Gastroesophageal sphincter (tissue), 4 donors: ENCODE data around the gene BID. TPM values are rescaled to one million over a fixed set of nuclear protein-coding genes. Genes with fewer than 3 reads are reported as not detected.

Experiments
- ATAC-seq: fragments of 150-250 bp; one replicate; pipeline ENCODE4 v1.9.1; 2016; ENCODE audit warnings: mild to moderate bottlenecking, moderate library complexity
- H3K27ac ChIP-seq, 4 donors: fragments of 200-600 bp; sonication (generic) in 3 of 4; 1 replicate in 3 of 4; 2 replicates in 1 of 4; pipeline ENCODE4 v1.5.1; 2016 to 2019
- H3K27me3 ChIP-seq: fragments of 200-600 bp; sonication (generic); one replicate; pipeline ENCODE4 v1.5.1; 2019
- H3K36me3 ChIP-seq, 2 donors: fragments of 200-600 bp; sonication (generic); one replicate each; pipeline ENCODE4 v1.5.1; 2019; ENCODE audit warnings: control low read depth in 1 of 2
- H3K4me1 ChIP-seq, 3 donors: fragments of 200-600 bp; sonication (generic); 1 replicate in 2 of 3; 2 replicates in 1 of 3; pipeline ENCODE4 v1.5.1; 2016 to 2019; ENCODE audit warnings: control low read depth in 2 of 3
- H3K4me3 ChIP-seq, 2 donors: fragments of 200-600 bp; sonication (generic); one replicate each; pipeline ENCODE4 v1.5.1; 2019; ENCODE audit warnings: mild to moderate bottlenecking in 1 of 2, moderate library complexity in 1 of 2
- H3K9me3 ChIP-seq, 3 donors: fragments of 200-600 bp; sonication (generic); one replicate each; pipeline ENCODE4 v1.5.1; 2017 to 2019; ENCODE audit warnings: control low read depth in 2 of 3
- EP300 ChIP-seq: sonication (generic); formaldehyde crosslinking; IDR thresholded peaks from one replicate; pipeline ENCODE4 v1.6.1; 2017; ENCODE audit warnings: antibody characterized with exemption, mild to moderate bottlenecking
- POLR2A ChIP-seq, 2 donors: fragments of 450-650 bp; IDR thresholded peaks; one replicate each; pipeline ENCODE4 v1.6.1; 2017; ENCODE audit warnings: antibody characterized with exemption in 2 of 2, mild to moderate bottlenecking in 2 of 2, moderate library complexity in 1 of 2
- POLR2AphosphoS5 ChIP-seq: sonication (generic); formaldehyde crosslinking; IDR thresholded peaks from one replicate; pipeline ENCODE4 v1.6.1; 2017; ENCODE audit warnings: antibody characterized with exemption
- WGBS, 2 donors: methylation state at CpG; one replicate each; pipeline ENCODE4 v1.1.5; 2018; ENCODE audit warnings: low coverage in 1 of 2; 5-methylcytosine and 5-hydroxymethylcytosine counted together
- total RNA-seq, 4 donors: library from RNA; depleted of rRNA; stranded (reverse); fragments of >200 nt; gene quantifications; one replicate each; pipeline ENCODE4 v1.1.0, GENCODE V29; 2016
- TF ChIP-seq, protein P1 (sequence below), 4 experiments: fragments of 200-600 bp in 2 of 4; fragments of 450-650 bp in 2 of 4; sonication (generic) in 1 of 4; IDR thresholded peaks; one replicate each; pipeline ENCODE4 v1.5.1; 2017 to 2019; ENCODE audit warnings: antibody characterized with exemption in 4 of 4, mild to moderate bottlenecking in 2 of 4, moderate library complexity in 2 of 4

Gene BID
- total RNA-seq, 4 donors from 2014 or later, result 5.9 to 34.5 (median 21.4) TPM

DNA sequence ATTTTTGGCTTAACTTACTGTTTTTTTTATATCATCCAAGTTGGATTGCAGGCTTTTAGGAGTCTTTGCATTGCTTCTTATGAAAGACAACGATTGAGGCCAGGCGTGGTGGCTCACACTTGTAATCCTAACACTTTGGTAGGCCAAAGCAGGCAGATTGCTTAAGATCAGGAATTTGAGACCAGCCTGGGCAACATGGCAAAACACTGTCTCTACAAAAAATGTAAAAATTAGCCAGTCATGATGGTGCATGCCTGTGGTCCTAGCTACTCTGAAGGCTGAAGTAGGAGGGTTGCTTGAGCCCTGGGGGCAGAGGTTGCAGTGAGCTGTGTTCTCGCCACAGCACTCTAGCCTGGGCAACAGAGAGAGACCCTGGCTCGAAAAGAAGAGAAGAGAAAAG lies 56.6 kb downstream of the BID start:
- Histone ChIP-seq H3K27me3 (no peaks in the 10 kb centered on the region), H3K36me3 (no peaks in the 10 kb centered on the region), H3K4me1 (peaks cover 0 to 36% (median 1%) of the 10 kb centered on the region in 3 donors), H3K4me3 (no peak overlapping the region), H3K27ac (peak overlapping the region; percentile 54 to 79 (median 70)), H3K9me3 (peaks cover 0 to 2% (median 0%) of the 10 kb centered on the region in 3 donors)
- WGBS, 2 donors, result 10 to 57% methylated on average over 2 to 4 of the region's 4 CpGs
- peak; percentile 68 for ATAC-seq
- TF ChIP-seq, protein P1, sequence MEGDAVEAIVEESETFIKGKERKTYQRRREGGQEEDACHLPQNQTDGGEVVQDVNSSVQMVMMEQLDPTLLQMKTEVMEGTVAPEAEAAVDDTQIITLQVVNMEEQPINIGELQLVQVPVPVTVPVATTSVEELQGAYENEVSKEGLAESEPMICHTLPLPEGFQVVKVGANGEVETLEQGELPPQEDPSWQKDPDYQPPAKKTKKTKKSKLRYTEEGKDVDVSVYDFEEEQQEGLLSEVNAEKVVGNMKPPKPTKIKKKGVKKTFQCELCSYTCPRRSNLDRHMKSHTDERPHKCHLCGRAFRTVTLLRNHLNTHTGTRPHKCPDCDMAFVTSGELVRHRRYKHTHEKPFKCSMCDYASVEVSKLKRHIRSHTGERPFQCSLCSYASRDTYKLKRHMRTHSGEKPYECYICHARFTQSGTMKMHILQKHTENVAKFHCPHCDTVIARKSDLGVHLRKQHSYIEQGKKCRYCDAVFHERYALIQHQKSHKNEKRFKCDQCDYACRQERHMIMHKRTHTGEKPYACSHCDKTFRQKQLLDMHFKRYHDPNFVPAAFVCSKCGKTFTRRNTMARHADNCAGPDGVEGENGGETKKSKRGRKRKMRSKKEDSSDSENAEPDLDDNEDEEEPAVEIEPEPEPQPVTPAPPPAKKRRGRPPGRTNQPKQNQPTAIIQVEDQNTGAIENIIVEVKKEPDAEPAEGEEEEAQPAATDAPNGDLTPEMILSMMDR (IDR thresholded peaks at IDR 0.05), result no peak
- TF ChIP-seq POLR2AphosphoS5, result no peak
- TF ChIP-seq EP300, result no peak
- TF ChIP-seq POLR2A (IDR thresholded peaks at IDR 0.05), result no peak

DNA sequence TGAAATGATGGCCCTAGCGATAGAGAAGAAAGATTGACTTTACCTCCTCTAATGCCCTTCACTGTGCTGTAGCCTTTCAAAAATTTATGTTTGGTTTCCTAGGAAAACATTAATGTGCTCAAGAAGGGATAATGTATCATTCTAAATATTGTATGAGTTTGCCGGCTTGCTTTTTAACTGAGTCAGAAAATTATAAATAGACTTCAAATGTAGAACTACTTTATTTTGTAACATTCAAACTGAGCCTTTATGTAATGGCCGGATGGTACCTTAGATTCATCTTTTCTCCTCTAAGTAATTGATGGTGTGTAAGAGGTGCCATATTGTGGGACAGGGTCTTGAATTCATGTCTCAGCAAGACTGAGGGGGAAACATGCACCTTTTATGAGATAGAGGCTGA lies 57.7 kb downstream of the BID start:
- H3K36me3 ChIP-seq, result no peaks in the 10 kb centered on the region
- no peak overlapping the region for H3K4me3 ChIP-seq
- peaks cover 0 to 2% (median 0%) of the 10 kb centered on the region in 3 donors for H3K9me3 ChIP-seq
- ATAC-seq, result no peak
- peak overlapping the region; percentile 29 to 79 (median 70) for H3K27ac ChIP-seq
- H3K4me1 ChIP-seq, result peaks cover 0 to 48% (median 4%) of the 10 kb centered on the region in 3 donors
- 25 to 71% methylated on average over 3 of the region's 3 CpGs for WGBS, 2 donors
- H3K27me3 ChIP-seq, result no peaks in the 10 kb centered on the region
- TF ChIP-seq POLR2A (IDR thresholded peaks at IDR 0.05) (no peak), POLR2AphosphoS5 (no peak), EP300 (no peak)
- TF ChIP-seq, protein P1 (IDR thresholded peaks at IDR 0.05), result no peak

DNA sequence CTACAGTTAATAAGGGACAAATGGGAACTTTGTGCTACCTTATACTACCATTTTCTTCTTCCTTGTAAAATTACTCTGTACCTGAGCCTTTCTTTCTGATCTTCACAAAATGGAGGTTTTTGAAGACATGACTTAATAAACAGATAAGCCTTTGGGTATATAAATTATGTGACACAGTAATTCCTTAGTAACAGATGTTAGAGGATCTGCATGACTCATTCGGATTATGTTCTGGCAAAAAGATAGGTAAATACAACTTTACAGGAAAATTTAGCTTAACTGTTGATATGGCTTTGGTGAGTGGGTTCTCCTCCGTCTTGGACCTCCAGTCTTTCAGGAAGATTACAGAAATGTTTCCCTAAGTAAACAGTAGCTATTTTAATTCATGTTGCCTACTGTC lies 61.8 kb downstream of the BID start:
- Histone ChIP-seq H3K27me3 (no peaks in the 10 kb centered on the region), H3K4me1 (peaks cover 0 to 62% (median 4%) of the 10 kb centered on the region in 3 donors), H3K4me3 (no peak overlapping the region), H3K9me3 (peaks cover 0 to 2% (median 0%) of the 10 kb centered on the region in 3 donors), H3K27ac (peak overlapping the region in 3 of 4 donors; percentile 6 to 65 (median 9)), H3K36me3 (no peaks in the 10 kb centered on the region)
- TF ChIP-seq POLR2A (IDR thresholded peaks at IDR 0.05) (no peak), EP300 (no peak), POLR2AphosphoS5 (no peak)
- TF ChIP-seq, protein P1 (IDR thresholded peaks at IDR 0.05), result no peak
- no peak for ATAC-seq
- WGBS, 2 donors, result 39 to 56% methylated on average over 2 of the region's 2 CpGs

DNA sequence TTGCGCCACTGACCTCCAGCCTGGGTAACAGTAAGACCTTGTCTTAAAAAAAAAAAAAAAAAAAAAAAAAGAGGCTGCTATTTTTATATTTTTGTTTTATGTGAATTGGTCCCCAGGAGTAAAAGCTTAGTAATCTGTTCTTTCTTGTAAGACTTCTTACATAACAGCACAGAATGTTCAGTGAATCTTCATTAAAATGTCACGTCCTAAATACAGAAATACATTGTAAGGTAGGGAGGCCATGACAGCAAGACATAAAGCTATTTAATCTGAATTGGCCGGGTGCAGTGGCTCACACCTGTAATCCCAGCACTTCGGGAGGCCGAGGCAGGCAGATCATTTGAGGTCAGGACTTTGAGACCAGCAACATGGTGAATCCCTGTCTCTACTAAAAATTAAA lies 64.2 kb downstream of the BID start:
- WGBS, 2 donors, result 25 to 93% methylated on average over 1 to 5 of the region's 5 CpGs
- no peaks in the 10 kb centered on the region for H3K27me3 ChIP-seq
- H3K9me3 ChIP-seq, result no peaks in the 10 kb centered on the region
- peaks cover 5 to 55% (median 10%) of the 10 kb centered on the region in 3 donors for H3K4me1 ChIP-seq
- no peak overlapping the region for H3K4me3 ChIP-seq
- TF ChIP-seq, protein P1 (IDR thresholded peaks at IDR 0.05), result no peak
- no peak for TF ChIP-seq POLR2A (IDR thresholded peaks at IDR 0.05)
- TF ChIP-seq POLR2AphosphoS5, result no peak
- no peak for TF ChIP-seq EP300
- H3K36me3 ChIP-seq, result no peaks in the 10 kb centered on the region
- ATAC-seq, result no peak
- H3K27ac ChIP-seq, result peak overlapping the region in 3 of 4 donors; percentile 62 to 81 (median 79)

DNA sequence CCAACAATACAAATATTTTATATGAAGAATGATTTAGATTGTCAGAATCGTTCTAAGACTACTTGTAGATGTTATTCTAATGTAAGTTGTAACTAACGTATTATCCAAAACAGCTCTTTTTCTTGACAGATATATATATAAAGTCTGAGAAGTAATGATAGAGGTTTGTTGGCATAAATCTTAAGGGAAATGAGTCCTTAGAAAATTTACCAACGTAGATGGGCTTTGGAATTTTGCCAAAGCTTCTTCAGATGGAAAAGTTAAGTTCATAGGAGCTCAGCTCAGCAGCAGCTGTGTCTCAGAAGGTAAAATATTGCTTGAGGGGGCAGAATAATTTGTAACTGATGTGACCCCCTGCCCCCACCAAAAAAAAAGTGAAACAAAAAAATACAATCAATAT lies 66.7 kb downstream of the BID start:
- H3K4me1 ChIP-seq, result peaks cover 5 to 54% (median 7%) of the 10 kb centered on the region in 3 donors
- H3K4me3 ChIP-seq, result peak overlapping the region; percentile 44 to 52
- ATAC-seq, result no peak
- H3K27ac ChIP-seq, result peak overlapping the region; percentile 79 to 85 (median 80)
- 18 to 58% methylated on average over 3 of the region's 3 CpGs for WGBS, 2 donors
- TF ChIP-seq, protein P1 (IDR thresholded peaks at IDR 0.05), result no peak
- TF ChIP-seq POLR2A (IDR thresholded peaks at IDR 0.05) (no peak), EP300 (no peak), POLR2AphosphoS5 (no peak)
- H3K27me3 ChIP-seq, result no peaks in the 10 kb centered on the region
- no peaks in the 10 kb centered on the region for H3K9me3 ChIP-seq
- peaks cover 0 to 13% of the 10 kb centered on the region in 2 donors for H3K36me3 ChIP-seq
